GM12874 (cell line): Measurements from ENCODE around the gene EXO5.

Experiments
- CTCF ChIP-seq: IDR thresholded peaks from 2 replicates; pipeline ENCODE4 v1.5.1; 2011; ENCODE audit warnings: low read depth, mild to moderate bottlenecking, control low read depth, low read length, moderate library complexity; ENCODE audit not compliant: insufficient read depth

EXO5 gene

GRCh38 chr1:40508375-40509341 is at the start of gene EXO5:
Gene EXO5, plus strand, starts transcription at chr1:40508767. Its CDS starts 5,778 bp downstream, at chr1:40514545.
- no peak for TF ChIP-seq CTCF

DNA sequence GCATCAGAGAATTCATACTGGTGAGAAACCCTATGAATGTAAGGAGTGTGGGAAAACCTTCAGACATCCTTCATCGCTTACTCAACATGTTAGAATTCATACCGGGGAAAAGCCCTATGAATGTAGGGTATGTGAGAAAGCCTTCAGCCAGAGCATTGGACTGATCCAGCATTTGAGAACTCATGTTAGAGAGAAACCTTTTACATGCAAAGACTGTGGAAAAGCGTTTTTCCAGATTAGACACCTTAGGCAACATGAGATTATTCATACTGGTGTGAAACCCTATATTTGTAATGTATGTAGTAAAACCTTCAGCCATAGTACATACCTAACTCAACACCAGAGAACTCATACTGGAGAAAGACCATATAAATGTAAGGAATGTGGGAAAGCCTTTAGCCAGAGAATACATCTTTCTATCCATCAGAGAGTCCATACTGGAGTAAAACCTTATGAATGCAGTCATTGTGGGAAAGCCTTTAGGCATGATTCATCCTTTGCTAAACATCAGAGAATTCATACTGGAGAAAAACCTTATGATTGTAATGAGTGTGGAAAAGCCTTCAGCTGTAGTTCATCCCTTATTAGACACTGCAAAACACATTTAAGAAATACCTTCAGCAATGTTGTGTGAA is 45.5 kb upstream of the EXO5 start:
- no peak for TF ChIP-seq CTCF

- TF ChIP-seq CTCF: no peak
These were observed 39.2 kb upstream of the EXO5 start for GRCh38 chr1:40469327-40469726.

GRCh38 chr1:40475268-40475667 is 33.3 kb upstream of the EXO5 start:
- no peak for TF ChIP-seq CTCF

DNA sequence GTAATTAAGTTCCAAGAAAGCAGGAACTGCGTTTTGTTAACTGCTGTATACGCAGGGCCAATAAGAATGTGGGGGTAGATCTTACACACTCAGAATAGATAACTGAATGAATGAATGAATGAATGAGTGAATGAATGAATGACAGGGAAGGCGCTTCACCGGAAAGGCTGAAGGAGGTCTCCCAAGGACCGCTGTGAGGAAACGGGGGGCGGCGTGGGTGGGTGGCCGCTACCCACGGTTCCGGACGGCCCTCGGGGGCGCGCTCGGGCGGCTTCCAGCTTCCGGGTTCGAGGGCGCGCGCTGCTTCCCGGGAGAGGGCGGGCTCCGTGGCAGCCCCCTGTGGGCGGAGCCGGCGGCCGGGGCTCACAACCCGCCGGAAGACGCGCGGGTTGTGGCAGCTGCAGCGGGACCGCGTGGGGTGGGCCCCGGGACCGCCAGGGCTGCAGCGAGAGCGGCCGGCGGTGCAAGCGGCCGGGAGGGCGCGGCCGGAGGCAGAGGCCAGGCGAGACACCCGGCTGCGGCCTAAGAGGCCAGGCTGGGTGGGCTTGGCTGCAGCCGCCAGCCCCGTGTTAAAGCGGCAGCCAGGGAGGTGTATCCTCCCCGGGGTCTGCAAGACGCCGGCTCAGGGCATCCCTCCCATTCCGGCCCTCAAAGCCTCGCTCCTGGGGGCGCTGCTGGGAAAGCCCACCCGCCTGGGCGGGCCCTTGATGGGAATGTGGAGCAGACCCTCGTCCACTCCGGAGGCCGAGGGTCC is 31.5 kb upstream of the EXO5 start, which contains the start of gene ZFP69:
ZFP69 (plus strand) TSS at position 367 of the 754 bp plus-strand sequence. CDS start 2,072 bp downstream, outside the sequence.
- no peak for TF ChIP-seq CTCF

- TF ChIP-seq CTCF: no peak
These were observed 30.9 kb upstream of the EXO5 start for GRCh38 chr1:40477678-40478053.

- TF ChIP-seq CTCF: no peak
These were observed 30.3 kb upstream of the EXO5 start for GRCh38 chr1:40478276-40478675.
